Spleen (tissue), 7 donors: ENCODE data around the gene MED13L.

Source experiments
- CTCF ChIP-seq, 11 experiments: fragments of 200-600 bp in 7 of 11; fragments of 450-650 bp in 4 of 11; sonication (generic) in 4 of 11; IDR thresholded peaks in 8 of 11; conservative IDR thresholded peaks in 3 of 11; 1 replicate in 7 of 11; 2 replicates in 4 of 11; pipeline versions ENCODE4 v1.4.0 to v1.8.0; 2016 to 2021; ENCODE audit warnings: antibody characterized with exemption in 11 of 11, inconsistent platforms in 4 of 11, mild to moderate bottlenecking in 1 of 11
- POLR2A ChIP-seq, 3 donors: fragments of 450-650 bp; IDR thresholded peaks; one replicate each; pipeline ENCODE4 v1.5.1; 2017; ENCODE audit warnings: antibody characterized with exemption in 3 of 3, mild to moderate bottlenecking in 1 of 3
- POLR2AphosphoS5 ChIP-seq, 3 donors: sonication (generic); formaldehyde crosslinking; IDR thresholded peaks; one replicate each; pipeline ENCODE4 v1.5.1; 2017; ENCODE audit warnings: antibody characterized with exemption in 3 of 3
- donor health status: DM: no; HTN: no; CAD: no; lungs with moderate emphysema.
- donor health status: DM: no; HTN: no; CAD: no.
- donor health status: DM: no; HTN: no; CAD: no.

GRCh38 chr12:115930336-115930735 lies 347.2 kb downstream of the MED13L start:
- TF ChIP-seq POLR2AphosphoS5 (IDR thresholded peaks at IDR 0.05) = no peak
- no peak for TF ChIP-seq CTCF (IDR thresholded peaks at IDR 0.05 in 8 of 11, conservative IDR thresholded peaks at IDR 0.05 in 3 of 11)
- TF ChIP-seq POLR2A (IDR thresholded peaks at IDR 0.05) = no peak
